PC-3 (cell line): ENCODE measurements around the gene TWF2. TPM values are rescaled to one million over a fixed set of nuclear protein-coding genes. Genes with fewer than 3 reads are reported as not detected.

Source experiments
- ATAC-seq: fragments of 200-7000 bp; cut with Tn5 transposase; 2 replicates; pipeline ENCODE4 v1.9.1; 2020; ENCODE audit warnings: mild to moderate bottlenecking, moderate library complexity
- Bru-seq: library from RNA; stranded (reverse); fragments of 400-500 nt; gene quantifications from one replicate; lab custom pipeline; 2021; lab: Mats Ljungman, UMichigan
- BruChase-seq, 2 experiments: library from RNA; stranded (reverse); fragments of 400-500 nt; gene quantifications; one replicate each; lab custom pipeline; 2021; lab: Mats Ljungman, UMichigan
- BruUV-seq: library from RNA; stranded (reverse); fragments of 400-500 nt; replicated peaks from 2 replicates; lab custom pipeline; 2021; lab: Mats Ljungman, UMichigan
- CTCF ChIA-PET: fragments of 300-600 bp; sonication (Branson Sonifier 250); formaldehyde crosslinking; loops from one replicate; lab custom pipeline; 2022; ENCODE audit warnings: antibody characterized with exemption; lab: Charles Lee
- POLR2A ChIA-PET: fragments of 300-600 bp; sonication (Branson Sonifier 250); formaldehyde crosslinking; loops from one replicate; lab custom pipeline; 2022; ENCODE audit warnings: antibody characterized with exemption; ENCODE audit not compliant: unreplicated experiment; lab: Charles Lee
- DNase-seq: peaks from one replicate; pipeline ENCODE4 v3.0.0-alpha.2; 2015
- H2AFZ ChIP-seq: fragments of 300-600 bp; sonication (generic); 2 replicates; pipeline ENCODE4 v1.6.0; 2016; ENCODE audit warnings: antibody characterized with exemption, low read length
- H3F3A ChIP-seq: fragments of 300-600 bp; sonication (generic); one replicate; pipeline ENCODE4 v1.6.0; 2017; ENCODE audit warnings: antibody characterized with exemption, low read length, control low read depth, mild to moderate bottlenecking; ENCODE audit not compliant: unreplicated experiment
- H3K27ac ChIP-seq: fragments of 300-600 bp; sonication (generic); 2 replicates; pipeline ENCODE4 v1.5.1; 2016; ENCODE audit warnings: mild to moderate bottlenecking, low read length
- H3K27me3 ChIP-seq: fragments of 300-600 bp; sonication (generic); 2 replicates; pipeline ENCODE4 v1.6.1; 2016; ENCODE audit warnings: low read length, mixed read lengths
- H3K36me3 ChIP-seq: fragments of 300-600 bp; sonication (generic); 2 replicates; pipeline ENCODE4 v1.6.1; 2016; ENCODE audit warnings: low read depth, mixed run types, low read length, mixed read lengths
- H3K4me1 ChIP-seq: fragments of 300-600 bp; sonication (generic); 2 replicates; pipeline ENCODE4 v1.5.1; 2016; ENCODE audit warnings: low read length; ENCODE audit not compliant: insufficient read depth
- H3K4me2 ChIP-seq: fragments of 300-600 bp; sonication (generic); 2 replicates; pipeline ENCODE4 v1.6.0; 2016; ENCODE audit warnings: low read length
- H3K4me3 ChIP-seq: fragments of 300-600 bp; sonication (generic); 2 replicates; pipeline ENCODE4 v1.5.1; 2016; ENCODE audit warnings: mild to moderate bottlenecking, low read length, mixed read lengths
- H3K79me2 ChIP-seq: fragments of 300-600 bp; sonication (generic); 2 replicates; pipeline ENCODE4 v1.6.1; 2017; ENCODE audit warnings: low read length, mixed read lengths
- H3K9ac ChIP-seq: fragments of 300-600 bp; sonication (generic); 2 replicates; pipeline ENCODE4 v1.6.0; 2016; ENCODE audit warnings: mild to moderate bottlenecking, low read length
- H3K9me2 ChIP-seq: fragments of 300-600 bp; sonication (generic); replicated peaks from 2 replicates; pipeline ENCODE4 v1.6.1; 2016; ENCODE audit warnings: mixed run types, low read length, mixed read lengths
- H3K9me3 ChIP-seq: fragments of 300-600 bp; sonication (generic); 2 replicates; pipeline ENCODE4 v1.6.1; 2016; ENCODE audit warnings: low read length, mixed read lengths
- H4K20me1 ChIP-seq: fragments of 300-600 bp; sonication (generic); 2 replicates; pipeline ENCODE4 v1.6.1; 2016; ENCODE audit warnings: low read length, mixed read lengths
- CTCF ChIP-seq: fragments of 300-600 bp; sonication (generic); conservative IDR thresholded peaks from 2 replicates; pipeline ENCODE4 v1.5.1; 2017; ENCODE audit warnings: antibody characterized with exemption, low read depth, mild to moderate bottlenecking, low read length
- EZH2 ChIP-seq: fragments of 300-600 bp; sonication (generic); IDR thresholded peaks from one replicate; pipeline ENCODE4 v1.6.1; 2017; ENCODE audit warnings: antibody characterized with exemption, mild to moderate bottlenecking, low read length; ENCODE audit not compliant: unreplicated experiment
- EZH2phosphoT487 ChIP-seq: fragments of 300-600 bp; sonication (generic); IDR thresholded peaks from 2 replicates; pipeline ENCODE4 v1.6.1; 2018; ENCODE audit warnings: mild to moderate bottlenecking, antibody characterized with exemption, low read length, borderline replicate concordance
- intact Hi-C: fragments of 100-400 bp; cut with micrococcal nuclease; formaldehyde crosslinking; loops from 2 replicates; pipeline ENCODE4 v1.9.0; 2023
- long read RNA-seq: library from polyadenylated mRNA; unstranded; transcript quantifications from one replicate; pipeline ENCODE4 v2.0.0, GENCODE V29; 2021; ENCODE audit not compliant: unreplicated experiment
- total RNA-seq: library from RNA; depleted of rRNA; stranded (reverse); fragments of >200 nt; gene quantifications from 2 replicates; pipeline ENCODE4 v1.2.3, GENCODE V29; 2014; rRNA removed

TWF2 gene
- 147 and 166 TPM in 2 replicates for total RNA-seq
- Bru-seq, nascent RNA = percentile 86 among the genes with signal in this experiment
- BruChase-seq, experiment 1, labeled RNA remaining after a 6-hour chase = percentile 87 among the genes with signal in this experiment
- percentile 81 among the genes with signal in this experiment for BruChase-seq, experiment 2, labeled RNA remaining after a 2-hour chase
- long read RNA-seq, transcript TWF2-201 (9 exons, 1,718 nt) = major isoform, 232 of 303 reads
- long read RNA-seq, partial matches to known transcripts = 55 of 303 reads
- long read RNA-seq, other reads (novel, unspliced or antisense) = 16 of 303 reads

- peak; percentile 64 for ATAC-seq
- H3F3A ChIP-seq = no peaks in the 10 kb centered on the region
- no peaks in the 10 kb centered on the region for H3K9me3 ChIP-seq
- TSS peak; percentile 83 for BruUV-seq
- peak within 1 kb of the TSS; percentile 95 for H2AFZ ChIP-seq
- H3K79me2 ChIP-seq = peaks cover 53% of the 10 kb centered on the region
- peaks cover 39% of the 10 kb centered on the region for H3K4me1 ChIP-seq
- no peaks in the 10 kb centered on the region for H3K9me2 ChIP-seq
- ChIA-PET CTCF (no interaction called here), POLR2A (interaction anchor here (0.7 kb wide), 2 partner anchors 22 to 39 kb away, joined by 3 read pairs; partner anchors contain the start of gene WDR82)
- intact Hi-C loops = loop anchor here (5.0 kb wide), 2 partner anchors 38 to 98 kb away; partner anchors contain the start of gene WDR82
- peaks cover 5% of the 10 kb centered on the region; the same call in 1 of the 2 replicates for H3K36me3 ChIP-seq
- peak within 1 kb of the TSS; percentile 97 for H3K4me3 ChIP-seq
- H3K27me3 ChIP-seq = no peaks in the 10 kb centered on the region
- H3K4me2 ChIP-seq = peak within 1 kb of the TSS; percentile 82
- H4K20me1 ChIP-seq = no peaks in the 10 kb centered on the region
- TF ChIP-seq CTCF = peak; percentile 37; the same call in 1 of the 2 replicates
- TF ChIP-seq EZH2phosphoT487 = no peak
- H3K9ac ChIP-seq = peak within 1 kb of the TSS; percentile 88
- DNase-seq = peak; percentile 86
- H3K27ac ChIP-seq = peak within 1 kb of the TSS; percentile 93
Observed at GRCh38 chr3:52238761-52239701, at the start of gene TWF2. TSS of gene TWF2 (minus strand) at chr3:52239158. CDS start at chr3:52239016, 142 bp downstream.

- intact Hi-C loops = loop anchor here (5.0 kb wide), 1 partner anchor 136 kb away; the partner anchor contains the start of gene POC1A
- Histone ChIP-seq H3K27ac (no peak overlapping the region), H3K27me3 (no peaks in the 10 kb centered on the region), H4K20me1 (no peaks in the 10 kb centered on the region), H3K4me1 (peaks cover 15% of the 10 kb centered on the region), H3K4me3 (peak overlapping the region; percentile 90; the same call in 1 of the 2 replicates), H3K9me3 (no peaks in the 10 kb centered on the region), H3K9ac (peak overlapping the region; percentile 99; the same call in 1 of the 2 replicates), H3K79me2 (peaks cover 10% of the 10 kb centered on the region), H3K9me2 (no peaks in the 10 kb centered on the region), H3F3A (no peaks in the 10 kb centered on the region), H3K4me2 (peak overlapping the region; percentile 85), H2AFZ (0 out of 2 replicates have a peak overlapping the region, but pooled peaks have one; percentile 97), H3K36me3 (no peaks in the 10 kb centered on the region)
- no peak for ATAC-seq
- CTCF ChIA-PET = no interaction called here
- TF ChIP-seq EZH2phosphoT487 (no peak), CTCF (no peak), EZH2 (no peak)
- POLR2A ChIA-PET = no interaction called here
- no peak for DNase-seq
- no TSS peak for BruUV-seq
Observed at GRCh38 chr3:52288674-52289073, 49.7 kb upstream of the TWF2 start.
